Heart left ventricle (tissue), 16 donors: ENCODE measurements around the gene ADCY3. TPM values are rescaled to one million over a fixed set of nuclear protein-coding genes. Genes with fewer than 3 reads are reported as not detected.

Experiments used
- ATAC-seq, 4 donors: fragments of 200-7000 bp; cut with Tn5 transposase; one replicate each; pipeline ENCODE4 v1.9.1; 2020 to 2022; ENCODE audit warnings: moderate library complexity in 4 of 4, mild to moderate bottlenecking in 3 of 4, moderate number of reproducible peaks in 1 of 4
- DNase-seq, 5 donors: peaks; one replicate each; pipeline ENCODE4 v3.0.0-alpha.2; 2020
- H3K27ac ChIP-seq, 12 donors: fragments of 200-600 bp; sonication (generic) in 4 of 12; one replicate each; pipeline versions ENCODE4 v1.5.0 to v1.8.0; 2016 to 2022; ENCODE audit warnings: mild to moderate bottlenecking in 2 of 12
- H3K27me3 ChIP-seq, 9 donors: fragments of 200-600 bp; sonication (generic) in 2 of 9; one replicate each; pipeline versions ENCODE4 v1.5.1 to v1.8.0; 2016 to 2022; ENCODE audit warnings: mild to moderate bottlenecking in 3 of 9
- H3K36me3 ChIP-seq, 9 donors: fragments of 200-600 bp; sonication (generic) in 2 of 9; one replicate each; pipeline versions ENCODE4 v1.5.0 to v1.8.0; 2018 to 2022; ENCODE audit warnings: mild to moderate bottlenecking in 2 of 9
- H3K4me1 ChIP-seq, 12 donors: fragments of 200-600 bp; sonication (generic) in 4 of 12; one replicate each; pipeline versions ENCODE4 v1.5.0 to v1.8.0; 2016 to 2022; ENCODE audit warnings: mild to moderate bottlenecking in 3 of 12
- H3K4me3 ChIP-seq, 12 donors: fragments of 200-600 bp; sonication (generic) in 4 of 12; one replicate each; pipeline versions ENCODE4 v1.5.0 to v1.8.0; 2017 to 2022; ENCODE audit warnings: mild to moderate bottlenecking in 9 of 12, moderate library complexity in 4 of 12
- H3K9me3 ChIP-seq, 12 donors: fragments of 200-600 bp; sonication (generic) in 4 of 12; one replicate each; pipeline versions ENCODE4 v1.5.0 to v1.8.0; 2016 to 2022; ENCODE audit warnings: mild to moderate bottlenecking in 1 of 12
- POLR2A ChIP-seq, 2 donors: fragments of 450-650 bp; IDR thresholded peaks; one replicate each; pipeline ENCODE4 v1.6.1; 2017; ENCODE audit warnings: antibody characterized with exemption in 2 of 2, mild to moderate bottlenecking in 2 of 2, moderate library complexity in 2 of 2
- WGBS, 4 donors: extraction: QIAGEN DNeasy Blood & Tissue Kit in 2 of 4; methylation state at CpG; one replicate each; pipeline versions ENCODE4 v1.1.5 to v1.1.7; 2013 to 2018; 5-methylcytosine and 5-hydroxymethylcytosine counted together
- intact Hi-C, 10 donors: fragments of 100-400 bp; cut with DNase I; formaldehyde crosslinking; loops; one replicate each; pipeline versions ENCODE4 v1.11.1 to v1.14.2; 2022
- polyA plus RNA-seq, 2 donors: library from polyadenylated mRNA; stranded (reverse); fragments of 200-250 nt; gene quantifications; one replicate each; pipeline ENCODE4 v1.2.3, GENCODE V29; 2013
- total RNA-seq, 9 donors: library from RNA; depleted of rRNA in 2 of 9; stranded (reverse); fragments of >200 nt in 2 of 9; fragmentation: NEBNext Ultra II Directional in 3 of 9; extraction: Animal tissue kit (Norgen Biotek cat#: 25700) in 3 of 9; gene quantifications; one replicate each; pipeline versions ENCODE4 v1.1.0 to v1.2.4, GENCODE V29; 2016 to 2023
- TF ChIP-seq, protein P1 (sequence below), 12 donors: fragments of 200-600 bp; sonication (generic) in 4 of 12; IDR thresholded peaks; one replicate each; pipeline versions ENCODE4 v1.5.0 to v1.8.0; 2018 to 2022; ENCODE audit warnings: antibody characterized with exemption in 12 of 12, mild to moderate bottlenecking in 5 of 12
- donor health status: ischemic (EF 13 %, LVEDD 7.1; RV severe dilation, severe dysfunction).
- donor health status: healthy with polysubstance abuse.
- donor health status: DM: no; HTN: yes; CAD: no.
- donor health status: DM: no; HTN: no; CAD: no.
- donor health status: ischemic (EF 25% LVEDD 6.9; RV normal size, moderate dysfunction).
- donor health status: ischemic (EF 25% LVEDD 5.7; RV mildly dilated, moderate dysfunction).
- donor health status: healthy.
- donor health status: DM: yes; HTN: yes; CAD: no.
- donor health status: ischemic (EF 35%, LVEDD 5.7; RV mildly dilated, moderate dysfunction).
- donor health status: nonischemic (EF 11% LVEDD 7.7; RV severe dilation, severe dysfunction).
- donor health status: DM: yes; HTN: yes; CAD: no.
- donor health status: PGD.
- donor health status: ischemic (EF 29% LVEDD 5.4; RV normal size, mild dysfunction).
- donor health status: nonischemic (EF 23%, LVEDD 6.1; RV moderate dilation, normal function).

Gene ADCY3
- total and polyA plus RNA-seq, 11 donors = 9.3 to 36.0 (median 14.4) TPM

DNA sequence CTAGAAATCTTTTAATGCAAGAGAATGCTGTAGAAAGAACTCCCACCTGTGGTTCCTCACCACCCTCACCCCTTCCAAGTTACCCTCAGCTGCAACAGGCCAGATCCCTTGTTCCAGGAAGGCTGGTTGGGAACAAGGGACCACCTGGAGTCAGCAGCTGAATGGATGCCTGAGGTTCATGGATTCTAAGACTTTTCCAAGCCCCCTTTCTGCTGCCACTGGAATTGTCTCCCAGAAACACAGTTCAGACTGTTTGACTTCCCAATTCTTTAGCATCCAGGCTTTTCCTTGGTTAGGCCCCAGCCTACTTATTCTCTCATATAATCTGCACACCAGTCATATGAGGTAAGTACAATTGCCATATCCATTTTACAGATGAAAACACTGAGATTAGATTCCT lies 8.0 kb upstream of the ADCY3 start:
- ATAC-seq (no peak), DNase-seq (no peak)
- Histone ChIP-seq H3K9me3 (no peaks in the 10 kb centered on the region), H3K27me3 (no peaks in the 10 kb centered on the region), H3K4me3 (no peak overlapping the region), H3K36me3 (no peaks in the 10 kb centered on the region), H3K4me1 (peaks cover 0 to 22% (median 9%) of the 10 kb centered on the region in 12 donors), H3K27ac (no peak overlapping the region)
- intact Hi-C loops = loop anchor here in 1 of 10 donors (10.0 kb wide), 1 partner anchor 513 kb away; no protein-coding TSS in a partner anchor
- no peak for TF ChIP-seq POLR2A (IDR thresholded peaks at IDR 0.05)
- TF ChIP-seq, protein P1, sequence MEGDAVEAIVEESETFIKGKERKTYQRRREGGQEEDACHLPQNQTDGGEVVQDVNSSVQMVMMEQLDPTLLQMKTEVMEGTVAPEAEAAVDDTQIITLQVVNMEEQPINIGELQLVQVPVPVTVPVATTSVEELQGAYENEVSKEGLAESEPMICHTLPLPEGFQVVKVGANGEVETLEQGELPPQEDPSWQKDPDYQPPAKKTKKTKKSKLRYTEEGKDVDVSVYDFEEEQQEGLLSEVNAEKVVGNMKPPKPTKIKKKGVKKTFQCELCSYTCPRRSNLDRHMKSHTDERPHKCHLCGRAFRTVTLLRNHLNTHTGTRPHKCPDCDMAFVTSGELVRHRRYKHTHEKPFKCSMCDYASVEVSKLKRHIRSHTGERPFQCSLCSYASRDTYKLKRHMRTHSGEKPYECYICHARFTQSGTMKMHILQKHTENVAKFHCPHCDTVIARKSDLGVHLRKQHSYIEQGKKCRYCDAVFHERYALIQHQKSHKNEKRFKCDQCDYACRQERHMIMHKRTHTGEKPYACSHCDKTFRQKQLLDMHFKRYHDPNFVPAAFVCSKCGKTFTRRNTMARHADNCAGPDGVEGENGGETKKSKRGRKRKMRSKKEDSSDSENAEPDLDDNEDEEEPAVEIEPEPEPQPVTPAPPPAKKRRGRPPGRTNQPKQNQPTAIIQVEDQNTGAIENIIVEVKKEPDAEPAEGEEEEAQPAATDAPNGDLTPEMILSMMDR (IDR thresholded peaks at IDR 0.05) = no peak

DNA sequence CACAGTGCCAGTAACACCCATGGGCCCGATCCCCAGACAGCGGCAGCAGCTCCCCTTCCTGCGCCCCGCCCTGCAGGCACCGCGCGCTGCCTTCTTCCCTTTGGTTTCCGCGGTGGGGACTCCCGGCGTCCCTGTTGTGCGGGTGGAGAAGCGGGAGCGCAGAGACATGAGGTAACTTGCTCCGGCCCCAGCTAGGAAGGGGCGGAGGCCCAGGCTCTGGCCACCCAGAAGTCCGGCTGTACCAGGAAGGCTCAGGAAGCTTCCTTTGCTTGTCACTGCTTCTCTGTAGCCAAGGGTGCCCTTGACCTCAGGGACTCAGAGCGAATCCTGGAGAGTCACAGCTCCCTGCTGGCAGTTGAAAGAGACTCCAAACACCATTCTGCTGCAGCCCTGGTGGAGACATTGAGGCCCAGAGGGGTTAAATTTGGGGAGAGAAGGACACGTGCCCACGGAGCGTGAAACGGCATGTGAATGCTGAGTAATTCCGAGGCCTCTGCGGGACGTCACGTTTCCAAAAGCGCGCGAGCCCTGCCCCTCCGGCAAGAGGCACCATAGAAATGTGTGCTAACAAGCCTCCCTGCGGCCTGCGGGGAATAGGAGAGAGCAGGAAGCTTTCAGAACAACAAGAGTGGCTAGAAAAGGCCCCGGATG lies 6.7 kb upstream of the ADCY3 start:
- peak overlapping the region; percentile 23 to 64 (median 36) for H3K27ac ChIP-seq
- H3K9me3 ChIP-seq = no peaks in the 10 kb centered on the region
- 21 to 42% (median 30%) methylated on average over 22 to 33 of the region's 33 CpGs for WGBS, 4 donors
- ATAC-seq (peak; percentile 48 to 77 (median 68)), DNase-seq (peak; percentile 60 to 80 (median 71))
- H3K4me3 ChIP-seq = peak overlapping the region in 10 of 12 donors; percentile 8 to 48 (median 32)
- peaks cover 0 to 22% (median 9%) of the 10 kb centered on the region in 12 donors for H3K4me1 ChIP-seq
- no peaks in the 10 kb centered on the region for H3K36me3 ChIP-seq
- H3K27me3 ChIP-seq = no peaks in the 10 kb centered on the region
- TF ChIP-seq POLR2A (IDR thresholded peaks at IDR 0.05) = no peak
- TF ChIP-seq, protein P1 (IDR thresholded peaks at IDR 0.05) = no peak
- intact Hi-C loops = loop anchor here in 1 of 10 donors (10.0 kb wide), 1 partner anchor 512 kb away; no protein-coding TSS in a partner anchor

DNA sequence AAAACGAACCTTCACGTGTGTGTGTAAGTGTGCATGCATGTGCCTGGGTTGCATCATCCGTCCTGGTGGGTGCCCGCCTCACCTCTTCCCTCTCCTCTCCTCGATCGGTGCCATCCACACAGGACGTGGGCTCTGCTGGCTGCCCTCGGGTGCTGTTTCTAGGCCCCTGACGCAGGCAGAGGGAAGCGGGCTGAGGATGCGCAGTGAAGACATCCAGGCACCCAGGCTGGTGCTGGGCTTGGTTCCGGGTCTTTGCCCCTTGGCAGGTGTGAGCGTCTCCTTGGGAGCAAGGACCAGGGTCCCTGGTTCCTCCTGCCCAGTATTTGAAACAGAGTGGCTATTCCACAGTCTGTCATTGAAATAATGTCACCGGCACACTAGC lies 6.2 kb upstream of the ADCY3 start:
- DNase-seq = no peak
- H3K27ac ChIP-seq = peak overlapping the region in 9 of 12 donors; percentile 9 to 64 (median 39)
- no peaks in the 10 kb centered on the region for H3K9me3 ChIP-seq
- H3K4me3 ChIP-seq = peak overlapping the region in 9 of 12 donors; percentile 25 to 48 (median 33)
- TF ChIP-seq, protein P1 (IDR thresholded peaks at IDR 0.05) = no peak
- no peak for TF ChIP-seq POLR2A (IDR thresholded peaks at IDR 0.05)
- no peaks in the 10 kb centered on the region for H3K36me3 ChIP-seq
- no peaks in the 10 kb centered on the region for H3K27me3 ChIP-seq
- no peak for ATAC-seq
- H3K4me1 ChIP-seq = peaks cover 0 to 21% (median 9%) of the 10 kb centered on the region in 12 donors
- 85 to 89% (median 87%) methylated on average over 13 to 14 of the region's 14 CpGs for WGBS, 4 donors
- intact Hi-C loops = loop anchor here in 1 of 10 donors (10.0 kb wide), 1 partner anchor 511 kb away; no protein-coding TSS in a partner anchor

DNA sequence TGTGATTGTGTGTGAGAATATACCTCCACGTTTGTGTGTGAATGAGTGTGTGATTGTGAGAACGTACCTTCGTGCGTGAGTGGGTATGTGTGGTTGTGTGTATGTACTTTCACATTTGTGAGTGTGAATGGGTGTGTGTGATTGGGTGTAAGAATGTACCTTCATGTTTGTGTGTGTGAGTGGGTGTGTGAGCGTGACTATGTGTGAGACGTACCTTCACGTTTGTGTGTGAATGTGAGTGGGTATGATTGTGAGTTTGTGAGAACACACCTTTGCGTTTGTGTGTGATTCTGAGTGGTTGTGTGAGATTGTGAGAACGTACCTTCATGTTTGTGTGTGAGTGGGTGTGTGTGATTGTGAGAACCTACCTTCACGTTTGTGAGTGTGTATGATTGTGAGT lies 5.8 kb upstream of the ADCY3 start:
- Histone ChIP-seq H3K4me3 (no peak overlapping the region), H3K4me1 (peaks cover 0 to 17% (median 9%) of the 10 kb centered on the region in 12 donors), H3K36me3 (no peaks in the 10 kb centered on the region), H3K27ac (no peak overlapping the region), H3K9me3 (no peaks in the 10 kb centered on the region), H3K27me3 (no peaks in the 10 kb centered on the region)
- DNase-seq (no peak), ATAC-seq (no peak)
- 92 to 97% (median 94%) methylated on average over 10 of the region's 10 CpGs for WGBS, 4 donors
- intact Hi-C loops = loop anchor here in 1 of 10 donors (10.0 kb wide), 1 partner anchor 511 kb away; no protein-coding TSS in a partner anchor
- TF ChIP-seq POLR2A (IDR thresholded peaks at IDR 0.05) = no peak
- TF ChIP-seq, protein P1 (IDR thresholded peaks at IDR 0.05) = no peak
